Effector CD4-positive, alpha-beta T cell (primary cell): Measurements from ENCODE around the gene TFEB.

Experiments used
- DNase-seq: peaks from one replicate; pipeline ENCODE4 v3.0.0-alpha.2; 2020

Gene TFEB

DNA sequence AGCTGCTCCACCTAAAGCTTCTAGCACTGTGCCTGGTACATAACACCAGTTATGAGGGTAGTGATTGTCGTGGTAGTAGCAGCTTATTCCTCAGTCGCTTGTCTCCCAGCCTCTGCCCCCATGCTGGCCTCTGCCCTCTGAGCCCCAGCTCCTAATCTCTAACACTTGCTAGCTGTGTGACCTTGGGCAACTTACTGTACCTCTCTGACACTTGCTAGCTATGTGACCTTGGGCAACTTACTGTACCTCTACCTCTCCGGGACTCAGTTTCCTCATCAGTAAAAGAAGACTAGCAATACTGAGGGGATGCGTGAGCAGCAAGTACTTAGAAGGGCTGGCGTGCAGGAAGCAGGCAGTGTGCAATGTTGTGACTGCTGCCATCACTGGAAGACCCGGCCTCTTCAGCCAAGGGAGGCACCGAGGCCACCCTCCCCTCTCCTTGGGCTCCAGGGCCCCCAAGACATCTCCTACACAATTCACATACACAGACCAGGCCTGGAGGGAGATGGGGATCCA, 87.3 kb downstream of the TFEB start:
- no peak for DNase-seq

GRCh38 chr6:41647061-41647511, 88.3 kb downstream of the TFEB start:
- no peak for DNase-seq

DNA sequence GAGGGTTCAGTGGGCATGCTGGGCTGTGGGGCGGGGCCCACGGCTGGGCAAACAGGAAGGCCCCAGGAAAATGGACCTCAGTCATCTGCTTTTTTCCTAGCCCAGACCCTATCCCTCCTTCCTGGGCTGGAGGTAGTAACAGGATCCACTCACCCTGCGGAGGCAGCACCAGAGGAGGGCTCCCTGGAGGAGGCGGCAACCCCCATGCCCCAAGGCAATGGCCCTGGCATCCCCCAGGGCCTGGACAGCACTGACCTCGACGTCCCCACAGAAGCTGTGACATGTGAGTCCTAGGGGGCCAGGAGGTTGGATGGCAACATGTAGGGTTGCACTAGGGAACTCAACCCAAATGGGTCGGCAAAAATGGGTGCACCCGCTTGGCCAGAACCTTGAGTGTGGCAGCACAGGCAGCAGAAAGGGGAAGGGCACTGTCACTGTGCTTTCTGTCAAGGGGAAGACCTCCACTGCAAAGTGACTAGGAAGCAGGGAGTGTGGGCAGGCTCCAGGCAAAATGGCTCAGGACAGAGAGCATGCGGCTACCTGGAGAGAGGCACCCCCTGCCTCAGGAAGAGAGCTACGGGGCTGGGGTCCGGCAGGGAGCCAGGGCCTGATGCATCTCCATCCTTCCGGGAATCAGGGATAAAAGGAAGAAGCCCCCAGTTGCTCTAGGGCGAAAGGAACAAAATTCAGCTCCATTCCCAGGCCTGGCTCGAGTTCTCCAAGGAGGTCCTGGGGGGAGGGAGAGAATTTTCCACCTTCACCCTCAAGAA, 89.2 kb downstream of the TFEB start:
- DNase-seq = no peak

- no peak for DNase-seq
These were observed 90.3 kb downstream of the TFEB start for GRCh38 chr6:41645007-41645618.

DNA sequence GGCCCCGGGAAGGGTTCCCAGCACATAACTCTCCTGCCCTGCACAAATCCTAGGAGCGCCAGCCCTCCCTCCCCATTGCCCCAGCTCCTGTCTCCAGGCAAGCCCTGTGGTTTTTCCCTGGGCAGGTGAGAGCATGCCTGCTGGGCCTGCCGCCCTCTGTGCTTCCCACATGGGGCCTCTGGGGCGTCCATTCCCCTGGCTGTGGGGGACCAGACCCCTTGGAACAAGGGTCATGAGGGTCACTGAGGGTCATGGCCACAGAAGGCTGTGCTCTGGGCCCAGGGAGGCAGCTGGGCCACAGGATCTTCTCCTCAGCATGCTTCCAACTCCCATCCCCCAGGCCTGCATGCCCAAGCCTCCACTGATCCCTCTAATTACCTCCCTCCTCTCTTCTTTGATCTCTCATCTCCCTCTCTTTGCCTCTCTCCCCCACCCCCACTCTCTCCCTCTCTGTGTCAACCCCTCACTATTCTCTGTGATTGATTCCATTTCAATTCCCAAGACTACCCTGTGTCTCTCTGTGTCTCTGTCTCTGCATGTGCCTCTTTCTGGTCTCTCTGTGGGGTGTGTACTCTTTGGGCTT, 91.0 kb downstream of the TFEB start:
- no peak for DNase-seq

DNA sequence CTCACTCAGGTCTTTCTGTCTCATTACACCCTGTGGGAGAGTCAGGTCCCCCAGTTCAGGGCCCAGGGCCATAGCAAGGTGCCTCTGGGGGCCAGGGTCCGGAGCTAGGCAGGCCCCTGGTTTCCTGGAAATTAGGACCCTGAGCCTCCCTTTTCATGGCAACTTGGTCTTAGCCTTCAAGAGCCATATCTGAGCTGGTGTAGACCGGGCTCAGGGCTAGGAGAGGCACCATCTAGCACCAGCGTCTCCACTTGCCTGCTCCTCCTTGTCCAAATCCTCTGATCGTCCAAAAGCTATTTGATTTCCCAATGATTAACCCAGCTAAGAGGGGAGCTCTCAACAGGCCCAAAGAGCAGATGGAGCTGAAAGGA, 91.5 kb downstream of the TFEB start:
- DNase-seq = no peak

DNA sequence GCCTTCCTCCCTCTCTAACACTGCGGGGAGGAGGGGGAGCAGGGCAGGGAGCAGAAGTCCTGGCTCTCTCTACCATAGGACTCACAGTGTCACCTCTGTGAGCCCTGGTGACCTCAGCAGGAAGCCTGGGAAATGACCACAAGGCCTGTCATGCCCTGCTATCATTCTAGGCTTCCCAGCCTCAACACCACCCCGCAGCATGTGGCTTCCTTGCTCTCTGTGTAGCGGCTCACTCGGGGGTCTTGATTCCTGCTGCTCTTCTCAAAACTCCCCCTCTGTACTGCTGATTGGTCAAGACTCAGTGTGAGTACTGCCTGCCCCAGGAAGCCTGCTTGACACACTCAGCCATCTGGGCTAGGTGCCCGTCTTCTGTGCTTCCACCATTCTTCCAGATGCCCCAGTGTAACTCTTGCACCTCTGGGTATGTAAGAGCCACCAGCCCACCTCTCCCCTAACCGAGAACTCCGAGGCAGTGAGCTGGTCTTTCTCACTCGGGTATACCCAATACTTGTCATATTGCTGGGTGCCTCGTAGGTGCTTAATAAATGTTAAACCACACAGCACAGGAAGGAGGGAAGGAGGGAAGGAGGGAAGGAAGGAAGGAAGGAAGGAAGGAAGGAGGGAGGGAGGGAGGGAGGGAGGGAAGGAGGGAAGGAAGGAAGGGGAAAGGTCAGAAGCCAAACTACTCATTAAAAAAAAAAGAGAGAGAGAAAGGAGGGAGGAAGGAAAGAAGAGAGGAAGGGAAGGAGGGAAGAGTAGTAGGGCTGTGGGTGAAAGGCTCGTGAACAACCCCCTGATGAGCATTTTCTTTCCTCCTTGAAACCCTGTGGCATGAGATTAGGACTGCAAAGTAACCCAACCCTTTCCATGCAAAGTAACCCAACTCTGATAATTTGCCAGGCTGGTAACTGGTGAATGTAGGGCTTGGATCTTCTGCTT, 92.2 kb downstream of the TFEB start:
- DNase-seq = no peak

DNA sequence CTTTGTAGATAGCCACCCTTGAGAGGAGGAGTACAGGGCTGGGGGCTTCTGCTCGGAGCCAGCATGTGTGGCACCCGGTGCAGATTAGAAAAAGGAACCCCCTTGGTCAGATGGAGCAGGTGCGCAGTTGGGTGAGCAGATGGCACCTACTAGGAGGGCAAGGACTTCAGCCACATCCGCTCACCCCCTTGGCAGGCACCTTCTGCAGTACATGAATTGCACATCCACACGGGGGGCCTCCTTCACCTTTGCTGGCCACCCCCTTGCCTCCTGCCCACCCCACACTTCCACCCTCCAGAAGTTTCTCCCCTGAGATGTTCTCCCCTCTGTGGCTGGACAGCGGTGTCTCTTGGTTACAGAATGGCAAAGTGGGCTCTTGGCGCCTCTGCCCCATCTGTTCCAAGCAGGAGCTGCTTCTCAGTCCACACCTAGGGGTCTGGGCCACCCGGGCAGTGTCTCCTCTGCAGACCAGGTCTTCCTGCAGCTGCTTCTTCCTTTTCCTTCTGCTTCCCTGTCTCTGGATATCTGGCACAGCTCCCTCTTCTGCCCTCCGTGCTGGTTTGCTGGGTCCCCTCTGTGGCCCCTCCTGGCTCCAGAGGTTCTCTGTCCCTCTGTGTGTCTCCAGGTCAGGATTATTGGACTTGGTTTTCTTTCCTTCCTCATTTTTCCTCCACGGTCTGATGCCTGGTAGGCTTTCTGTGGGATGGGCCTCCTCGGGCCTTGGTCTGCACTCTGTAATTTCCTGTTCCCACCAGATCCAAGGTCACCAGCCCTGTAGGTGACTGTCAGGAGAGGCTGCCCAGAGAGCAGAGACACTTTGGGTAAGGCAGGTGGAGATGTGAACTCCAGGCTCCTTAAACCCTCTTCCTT, 93.1 kb downstream of the TFEB start:
- DNase-seq = no peak

GRCh38 chr6:41641352-41641925, 94.0 kb downstream of the TFEB start:
- DNase-seq = no peak

- DNase-seq = no peak
These were observed 95.0 kb downstream of the TFEB start for GRCh38 chr6:41640426-41640825.

- no peak for DNase-seq
These were observed 95.5 kb downstream of the TFEB start for GRCh38 chr6:41639809-41640371.

DNA sequence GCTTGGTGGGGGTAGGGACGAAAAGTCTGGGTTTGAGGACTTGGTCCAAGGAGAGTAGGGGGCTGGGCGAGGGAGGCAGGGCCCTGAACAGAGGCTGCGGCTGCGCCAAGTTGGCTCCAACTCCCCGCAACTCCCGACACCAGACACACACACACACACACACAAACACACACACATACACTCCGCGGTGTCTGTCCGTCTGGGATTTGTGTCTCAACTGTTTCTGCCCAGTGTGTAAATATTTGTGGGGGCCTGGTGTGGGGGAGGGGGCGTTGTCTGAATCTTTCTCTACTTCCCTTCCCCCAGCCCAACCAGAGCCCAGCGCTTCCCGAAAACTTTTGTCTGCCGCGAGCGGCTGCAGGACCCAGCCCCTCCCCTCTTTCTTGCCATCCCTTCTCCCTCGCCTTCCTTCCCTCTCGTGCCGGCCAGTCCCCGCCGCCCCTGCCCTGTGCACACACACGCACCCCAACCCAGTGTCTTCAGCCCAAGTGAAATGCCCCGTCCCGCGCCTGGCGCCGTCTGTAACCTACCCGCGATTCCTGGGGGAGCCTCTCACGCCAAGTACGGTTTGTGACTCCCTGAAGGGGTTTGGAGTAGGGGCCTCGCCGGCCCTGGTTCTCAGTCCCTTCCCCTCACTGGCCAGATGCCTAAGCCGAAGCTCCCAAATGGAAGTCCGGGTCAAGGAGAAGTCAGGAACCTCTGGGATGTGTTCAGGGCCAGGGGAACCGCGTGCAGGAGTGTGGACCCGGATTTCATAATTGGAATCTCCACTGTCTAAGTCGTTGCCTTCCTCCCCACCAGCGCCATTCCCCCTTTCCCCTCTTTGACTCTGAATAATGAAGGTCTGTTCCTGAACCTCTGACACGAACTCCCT, 96.2 kb downstream of the TFEB start:
- DNase-seq = no peak

DNA sequence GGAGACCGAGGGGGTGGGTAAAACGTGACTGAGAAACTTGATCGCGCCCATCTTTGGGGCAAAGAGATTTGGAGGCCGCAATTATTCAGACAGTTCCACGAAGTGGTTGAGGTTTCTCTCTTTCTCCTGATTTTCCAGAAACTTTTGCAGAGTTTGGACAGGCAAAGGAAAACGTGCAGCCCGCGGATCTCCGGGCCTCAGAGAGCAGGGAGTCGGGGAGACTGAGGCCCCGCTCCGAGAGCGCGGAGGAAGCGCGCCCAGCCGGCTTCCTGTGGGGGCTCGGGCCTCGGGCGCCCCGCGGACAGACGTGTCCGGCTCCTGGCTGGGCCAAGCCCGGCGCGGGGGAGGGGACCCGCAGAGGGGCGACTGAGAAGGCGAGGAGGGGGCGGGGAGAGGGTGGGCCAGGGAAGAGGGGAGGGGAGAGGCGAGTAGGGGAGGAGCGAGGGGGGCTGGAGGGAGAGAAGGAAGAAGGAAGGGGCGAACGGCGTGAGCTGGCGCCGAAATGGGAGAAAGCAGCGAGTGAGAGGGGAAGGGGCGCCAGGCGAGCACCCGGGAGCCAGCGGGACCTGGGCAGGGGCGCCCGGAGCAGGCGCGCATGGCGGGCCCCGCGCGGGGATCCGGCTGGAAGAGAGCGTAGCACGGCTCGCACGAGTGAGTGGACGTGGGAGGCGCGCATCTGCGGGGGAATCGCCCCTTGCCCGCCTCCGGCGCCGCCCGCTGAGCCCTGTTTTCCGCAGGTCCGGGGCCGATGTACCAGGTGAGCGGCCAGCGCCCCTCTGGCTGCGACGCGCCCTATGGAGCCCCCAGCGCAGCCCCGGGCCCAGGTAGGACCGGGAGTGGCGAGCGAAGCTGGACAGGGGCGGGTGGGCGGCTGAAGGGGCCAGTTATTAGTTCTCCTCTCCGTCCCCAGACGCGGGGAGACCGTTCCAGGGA, 97.1 kb downstream of the TFEB start, which contains the start of gene MDFI:
Gene MDFI, plus strand, starts transcription at position 467 of the 933 bp plus-strand sequence. Its CDS starts 282 bp downstream, at position 749.
- DNase-seq = no peak

DNA sequence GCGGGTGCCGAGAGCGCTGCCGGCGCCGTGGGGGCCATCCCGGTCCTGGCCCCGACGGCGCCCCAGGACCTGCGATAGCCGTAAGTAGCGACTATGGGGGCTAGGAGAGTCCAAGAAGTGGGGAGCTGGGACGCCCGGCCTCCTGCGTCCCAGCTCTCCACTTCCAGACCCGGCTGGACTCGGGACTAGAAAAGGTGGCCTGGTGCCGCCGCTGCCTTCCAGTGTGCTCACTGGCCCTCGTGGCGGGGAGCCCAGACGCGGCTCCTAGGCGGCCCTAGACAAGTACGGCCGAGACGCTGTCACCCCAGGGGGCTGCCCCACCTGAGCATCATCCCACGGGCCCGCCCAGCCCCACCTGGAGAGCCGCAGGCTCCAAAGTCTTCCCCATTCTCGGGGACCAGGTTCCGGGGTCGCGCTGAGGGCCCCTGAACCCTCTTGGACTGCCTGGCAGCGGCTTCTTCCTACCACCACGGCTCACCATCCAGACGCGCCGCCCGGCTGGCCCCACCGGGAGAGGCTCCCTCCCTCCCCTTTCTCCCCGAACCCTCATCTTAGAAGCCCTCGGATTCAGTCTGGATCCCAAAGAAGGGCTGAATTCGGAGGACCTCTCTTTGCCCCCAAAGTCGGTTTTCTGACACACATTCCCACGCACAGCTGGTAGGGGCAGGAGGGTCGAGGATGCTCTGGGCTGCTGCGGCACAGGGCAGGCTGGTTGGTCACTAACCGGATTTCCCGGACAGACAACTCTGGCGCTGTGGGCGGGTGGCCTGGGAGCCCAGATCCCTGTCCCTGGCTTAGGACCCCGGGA, 98.0 kb downstream of the TFEB start:
- no peak for DNase-seq

- no peak for DNase-seq
These were observed 98.6 kb downstream of the TFEB start for GRCh38 chr6:41636833-41637193.

DNA sequence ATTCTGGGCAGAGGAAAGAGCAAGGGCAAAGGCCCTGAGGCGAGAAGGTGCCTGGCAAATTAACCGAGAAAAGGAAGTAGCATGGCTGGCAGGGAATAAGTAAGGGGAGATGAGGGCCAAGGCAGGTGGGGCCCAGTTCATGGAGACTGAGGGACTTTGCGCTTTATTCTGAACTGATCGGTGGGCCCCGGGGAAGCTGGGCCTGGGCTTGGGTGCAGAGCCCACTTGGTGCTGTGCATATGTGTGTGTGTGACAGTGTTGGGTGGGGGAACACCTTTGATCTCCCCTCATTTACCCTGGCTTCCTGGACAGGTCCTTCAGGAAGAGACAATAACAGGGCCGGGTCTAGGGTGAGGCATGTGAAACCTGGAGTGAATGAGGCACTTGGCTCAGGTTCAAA, 100.0 kb downstream of the TFEB start:
- DNase-seq = no peak

- DNase-seq = no peak
These were observed 100.8 kb downstream of the TFEB start for GRCh38 chr6:41634657-41635056.
